Activated effector memory CD4-positive, alpha-beta T cell treated with Interleukin-2 at 50 U/mL for 16 hours (primary cell): ENCODE measurements around the gene SKI.
"Not testable (repeated sequence)": the region's sequence is repeated elsewhere in the genome, so short reads cannot be mapped to it uniquely, and the experiment has no call there.

Experiments
- DNase-seq: peaks from one replicate; pipeline ENCODE4 v3.0.0-alpha.2; 2020

Gene SKI

GRCh38 chr1:2313651-2314261 lies 85.6 kb downstream of the SKI start:
- DNase-seq = no peak

DNA sequence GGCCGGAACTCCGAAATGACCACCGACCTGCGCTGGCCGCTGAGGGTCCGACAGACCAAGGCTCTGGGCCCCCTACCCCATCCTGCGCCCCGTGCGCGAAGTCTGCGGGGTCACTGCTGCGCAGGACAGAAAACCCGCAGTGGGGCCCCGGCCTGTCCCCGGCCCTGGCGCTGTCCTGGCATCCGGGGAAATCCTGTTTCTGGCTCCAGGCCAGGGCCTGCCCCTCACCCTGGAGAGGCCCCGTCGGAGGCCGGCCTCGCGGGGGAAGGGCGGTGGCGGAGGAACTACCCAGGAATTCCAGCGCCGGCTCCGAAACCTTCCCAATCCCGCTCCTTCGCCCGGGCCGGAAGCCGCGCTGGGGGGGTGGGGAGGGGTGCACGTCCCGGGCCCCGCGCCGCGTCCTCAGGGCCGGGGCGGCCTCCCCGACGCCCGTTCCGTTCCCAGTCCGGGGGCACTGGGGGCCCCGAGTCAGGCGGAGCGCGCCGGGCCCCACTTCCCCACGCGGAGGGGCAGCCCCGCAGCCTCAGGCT lies 86.2 kb downstream of the SKI start:
- DNase-seq = no peak

GRCh38 chr1:2314803-2315673 lies 86.9 kb downstream of the SKI start:
- DNase-seq = peak; percentile 55

DNA sequence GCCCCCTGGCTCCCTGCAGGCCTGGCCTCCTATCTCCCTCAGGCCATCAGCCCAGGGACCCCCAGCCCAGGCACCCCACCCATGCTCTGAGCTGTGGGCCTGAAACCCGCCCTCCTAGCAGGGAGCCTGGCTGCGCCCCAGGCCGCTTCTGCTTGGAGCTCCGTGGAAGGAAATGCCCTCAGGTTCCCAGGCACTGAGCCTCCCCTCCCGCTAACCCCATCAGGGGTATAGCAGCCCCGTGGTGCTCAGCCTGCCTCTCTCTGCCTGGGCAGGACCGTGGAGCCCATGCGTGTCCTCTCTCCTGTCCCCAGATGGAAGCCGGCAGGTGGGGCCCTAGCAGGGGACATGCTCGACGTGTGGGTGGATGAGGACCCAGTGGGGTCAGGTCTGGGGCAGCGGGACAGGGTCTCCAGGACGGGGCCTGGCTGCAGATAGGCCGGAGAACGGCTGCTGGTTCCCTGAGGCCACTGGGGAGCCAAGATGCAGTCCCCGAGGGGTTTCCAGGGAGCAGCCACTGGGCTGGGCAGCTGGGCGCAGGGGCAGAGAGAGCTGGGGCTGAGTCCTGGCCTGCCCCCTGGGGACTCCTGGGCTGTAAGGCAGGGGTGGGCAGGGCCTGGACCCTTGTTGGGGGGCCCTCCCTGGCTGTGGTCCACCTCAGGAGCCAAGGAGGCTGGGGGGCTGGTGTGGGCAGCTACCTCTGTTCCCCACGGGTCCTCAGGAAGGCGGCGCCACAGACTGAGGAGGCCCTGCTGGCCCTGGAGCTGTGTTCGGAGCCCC lies 87.7 kb downstream of the SKI start:
- DNase-seq = no peak

GRCh38 chr1:2316451-2316961 lies 88.4 kb downstream of the SKI start:
- DNase-seq = no peak

- DNase-seq = no peak
These were observed 89.3 kb downstream of the SKI start for GRCh38 chr1:2317230-2318065.

DNA sequence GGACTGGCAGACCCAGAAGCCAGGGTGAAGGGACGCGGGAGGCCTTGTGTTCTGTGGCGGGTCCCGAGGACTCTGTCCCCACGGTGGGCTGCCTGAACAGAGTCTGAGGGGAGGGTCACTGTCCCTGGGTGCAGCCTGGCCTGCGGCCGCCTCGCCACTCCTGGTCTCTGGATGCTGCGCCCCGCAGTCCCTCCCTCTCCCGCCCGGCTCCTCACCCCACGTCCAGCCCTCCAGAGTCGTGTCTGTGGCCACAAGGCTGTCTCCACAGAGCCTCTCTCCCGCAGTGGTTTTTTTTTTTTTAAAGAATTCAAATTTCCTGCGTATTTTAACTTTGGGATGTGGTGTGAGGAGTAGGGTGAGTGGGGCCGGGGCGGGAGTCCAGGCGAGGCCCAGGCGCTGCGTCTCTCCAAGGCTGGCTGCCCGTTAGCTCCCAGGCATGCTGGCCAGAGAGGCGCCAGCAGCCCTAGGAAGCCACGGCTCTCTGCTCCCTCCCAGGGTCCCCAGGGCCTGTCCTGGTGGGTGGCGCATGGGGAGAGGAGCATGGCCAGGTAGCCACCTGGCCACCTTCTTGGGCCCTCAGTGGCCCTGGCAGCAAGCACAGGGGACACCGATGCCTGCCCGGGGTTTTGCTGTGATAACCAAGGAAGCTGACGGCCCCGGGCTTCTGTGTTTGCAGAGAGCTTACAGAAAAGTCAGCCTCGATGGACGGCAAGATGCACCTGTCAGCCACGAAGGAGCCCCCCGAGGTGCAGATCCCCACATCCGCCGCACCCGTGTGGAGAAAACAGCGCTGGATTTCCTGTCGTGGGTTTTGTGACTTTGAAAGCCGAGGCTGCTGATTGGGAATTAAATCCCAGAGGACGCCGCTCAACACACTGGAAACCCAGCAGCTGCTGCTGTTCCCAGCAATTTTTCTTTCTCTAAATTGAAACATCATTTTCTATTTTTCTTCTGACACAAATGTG lies 90.5 kb downstream of the SKI start:
- DNase-seq = no peak

DNA sequence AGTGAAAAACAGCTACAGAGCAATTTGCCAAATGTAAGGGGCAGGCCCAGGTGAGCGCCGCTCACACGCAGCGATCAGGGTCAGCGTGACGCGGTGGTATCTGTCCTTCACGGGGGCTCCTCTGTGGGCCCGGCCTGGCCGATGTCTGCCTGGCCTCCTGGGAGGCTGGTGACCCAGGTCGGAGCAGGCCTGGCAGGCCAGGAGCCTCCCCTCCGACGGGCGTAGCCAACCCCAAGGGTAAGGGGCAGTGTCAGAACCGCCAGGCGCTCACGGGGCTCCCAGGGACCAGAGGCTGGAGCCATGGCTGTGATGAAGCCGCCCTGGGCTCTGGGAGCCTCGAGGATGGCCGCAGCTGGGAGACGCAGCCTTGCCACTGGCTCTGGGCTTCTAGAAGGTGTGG lies 91.2 kb downstream of the SKI start:
- DNase-seq = no peak

DNA sequence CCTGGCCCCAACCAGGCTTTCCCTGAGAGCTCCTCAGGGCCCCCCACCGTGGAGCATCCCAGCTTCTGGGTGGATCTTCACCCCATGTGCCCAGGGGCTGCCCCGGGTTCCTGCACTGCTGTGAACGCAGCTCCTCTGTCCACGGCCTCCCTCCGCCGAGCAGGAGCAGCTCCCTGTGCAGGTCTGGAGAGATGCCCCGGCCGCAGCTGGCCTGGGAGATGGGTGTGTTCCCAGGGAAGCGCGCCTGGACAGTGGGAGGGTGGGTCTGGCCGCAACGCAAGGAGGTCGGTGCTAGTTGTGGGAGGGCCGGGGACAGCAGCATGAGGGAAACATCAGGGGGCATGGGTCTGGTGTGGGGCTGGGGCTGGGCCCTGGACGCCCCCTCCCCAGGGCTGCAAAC lies 91.9 kb downstream of the SKI start:
- no peak for DNase-seq

DNA sequence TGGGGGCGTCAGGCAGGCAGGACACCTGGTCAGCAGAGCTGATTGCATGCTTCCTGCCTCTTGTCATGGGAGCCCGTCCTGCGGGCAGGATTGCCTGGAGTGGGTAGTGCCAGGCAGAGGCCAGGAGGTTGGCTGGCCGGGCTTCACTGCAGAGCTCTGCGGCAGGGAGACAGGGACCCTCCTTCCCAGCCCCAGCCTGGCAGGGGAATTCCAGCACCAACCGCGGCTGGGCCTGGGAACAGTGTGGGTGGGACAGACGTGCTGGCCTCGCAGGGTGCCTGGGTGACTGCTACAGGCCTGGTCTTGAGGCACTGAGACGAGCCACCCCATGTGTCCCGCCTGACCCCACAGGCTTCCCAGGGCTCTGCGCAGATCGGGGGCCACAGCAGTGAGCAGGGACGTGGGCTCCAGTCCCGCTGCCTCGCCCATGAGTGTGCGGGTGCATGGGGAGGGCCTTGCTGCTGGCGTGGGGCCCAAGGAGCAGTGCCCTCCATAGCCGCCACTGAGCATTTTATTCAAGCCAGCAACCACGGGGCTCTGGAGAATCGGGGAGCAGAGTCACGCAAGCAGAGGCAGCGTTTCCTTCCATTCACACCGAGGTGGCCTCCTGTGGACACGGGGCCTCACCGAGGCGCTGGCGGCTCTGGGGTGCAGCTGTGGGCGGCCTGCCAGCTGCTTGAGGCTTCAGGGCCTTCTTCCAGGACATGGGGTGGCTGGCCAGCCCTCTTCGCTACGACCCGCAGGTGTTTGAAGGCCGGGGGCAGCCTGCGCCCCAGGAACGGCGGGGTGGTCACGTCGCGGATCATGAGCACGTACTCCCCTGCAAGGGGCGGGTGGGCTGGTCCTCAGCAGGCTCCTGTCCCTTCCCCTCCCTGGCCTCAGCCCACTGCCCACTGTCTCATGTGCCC lies 92.9 kb downstream of the SKI start:
- no peak for DNase-seq

GRCh38 chr1:2322065-2322571 lies 94.0 kb downstream of the SKI start:
- DNase-seq = no peak

GRCh38 chr1:2322581-2323211 lies 94.6 kb downstream of the SKI start:
- DNase-seq = no peak

GRCh38 chr1:2323451-2323974 lies 95.4 kb downstream of the SKI start:
- no peak for DNase-seq

GRCh38 chr1:2324553-2325366 lies 96.6 kb downstream of the SKI start:
- DNase-seq = no peak

DNA sequence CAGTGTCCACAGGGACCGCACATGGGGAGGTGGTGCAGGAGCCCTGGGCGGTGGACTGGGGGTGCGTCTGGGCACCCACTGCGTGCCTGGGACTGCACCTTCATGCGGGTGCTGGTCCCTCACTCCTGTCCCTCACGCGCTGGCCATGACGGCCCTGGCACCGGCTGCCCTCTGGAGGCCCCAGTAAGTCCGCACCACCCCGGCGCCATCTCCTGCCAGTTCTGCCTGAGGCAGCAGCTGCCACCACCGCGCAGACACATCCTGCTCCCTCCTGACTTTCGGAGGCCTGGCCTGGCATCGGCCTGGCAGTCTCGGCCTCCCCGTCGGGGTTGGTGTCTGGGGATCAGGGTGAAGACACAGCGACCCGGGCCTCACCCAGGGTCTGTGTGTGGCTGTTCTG lies 98.4 kb downstream of the SKI start:
- no peak for DNase-seq

- not testable (repeated sequence) for DNase-seq
These were observed 99.0 kb downstream of the SKI start for GRCh38 chr1:2327162-2327561.

DNA sequence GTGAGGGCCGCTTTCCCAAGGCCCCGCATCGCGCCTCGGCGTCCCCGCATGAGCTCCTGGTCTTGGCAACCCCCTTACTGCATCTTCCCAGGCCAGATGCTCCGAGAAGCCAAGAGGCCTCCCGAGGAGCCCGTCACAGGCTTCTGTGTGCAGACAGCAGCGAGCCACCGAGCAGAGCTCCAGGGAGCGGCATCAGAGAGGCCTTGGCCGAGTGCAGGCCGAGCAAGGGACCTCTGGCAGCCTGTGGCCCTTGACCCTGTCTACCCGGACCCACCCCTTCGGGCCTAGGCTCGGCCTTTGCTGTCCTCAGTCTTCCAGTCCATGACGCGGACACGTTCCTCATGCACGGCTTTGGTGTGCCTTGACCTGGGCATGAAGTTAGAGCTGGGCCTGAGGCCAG lies 99.7 kb downstream of the SKI start:
- DNase-seq = no peak
